Gastrocnemius medialis (tissue), 4 donors: ENCODE data around the gene ZNRF1.

Source experiments
- POLR2A ChIP-seq, 2 donors: fragments of 450-650 bp; IDR thresholded peaks; one replicate each; pipeline ENCODE4 v1.6.1; 2017; ENCODE audit warnings: antibody characterized with exemption in 2 of 2, mild to moderate bottlenecking in 2 of 2, moderate library complexity in 2 of 2
- TF ChIP-seq, protein P1 (sequence below), 5 experiments: fragments of 450-650 bp in 3 of 5; fragments of 200-600 bp in 2 of 5; sonication (generic) in 2 of 5; IDR thresholded peaks in 4 of 5; conservative IDR thresholded peaks in 1 of 5; 1 replicate in 4 of 5; 2 replicates in 1 of 5; pipeline ENCODE4 v1.5.1; 2016 to 2019; ENCODE audit warnings: antibody characterized with exemption in 5 of 5, mild to moderate bottlenecking in 3 of 5, moderate library complexity in 3 of 5

DNA sequence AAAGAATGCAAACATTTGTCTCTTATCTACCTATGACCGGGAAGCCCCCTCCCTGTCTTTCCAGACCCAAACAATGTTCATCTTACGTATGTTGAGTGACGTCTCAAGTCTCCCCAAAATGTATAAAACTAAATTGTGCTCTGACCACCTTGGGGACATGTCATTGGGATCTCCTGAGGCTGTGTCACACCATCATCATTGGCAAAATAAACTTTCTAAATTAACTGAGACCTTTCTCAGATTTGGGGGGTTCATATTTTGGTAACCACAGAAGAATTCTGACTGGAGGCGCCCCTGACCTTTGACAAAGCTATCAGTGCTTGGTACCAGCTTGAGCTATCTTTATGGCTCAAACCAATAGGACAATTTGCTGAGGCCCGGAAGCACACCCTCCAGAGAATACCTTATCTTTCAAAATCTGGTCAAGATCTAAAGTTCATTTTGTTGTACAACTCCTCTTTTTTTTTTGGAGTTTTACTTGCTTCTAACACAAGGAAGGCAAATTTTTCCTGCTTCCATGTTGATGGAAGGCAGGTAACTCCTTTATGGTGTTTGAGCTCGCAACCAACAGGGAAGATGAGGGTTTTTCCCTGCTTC lies 120.2 kb downstream of the ZNRF1 start:
- TF ChIP-seq, protein P1, sequence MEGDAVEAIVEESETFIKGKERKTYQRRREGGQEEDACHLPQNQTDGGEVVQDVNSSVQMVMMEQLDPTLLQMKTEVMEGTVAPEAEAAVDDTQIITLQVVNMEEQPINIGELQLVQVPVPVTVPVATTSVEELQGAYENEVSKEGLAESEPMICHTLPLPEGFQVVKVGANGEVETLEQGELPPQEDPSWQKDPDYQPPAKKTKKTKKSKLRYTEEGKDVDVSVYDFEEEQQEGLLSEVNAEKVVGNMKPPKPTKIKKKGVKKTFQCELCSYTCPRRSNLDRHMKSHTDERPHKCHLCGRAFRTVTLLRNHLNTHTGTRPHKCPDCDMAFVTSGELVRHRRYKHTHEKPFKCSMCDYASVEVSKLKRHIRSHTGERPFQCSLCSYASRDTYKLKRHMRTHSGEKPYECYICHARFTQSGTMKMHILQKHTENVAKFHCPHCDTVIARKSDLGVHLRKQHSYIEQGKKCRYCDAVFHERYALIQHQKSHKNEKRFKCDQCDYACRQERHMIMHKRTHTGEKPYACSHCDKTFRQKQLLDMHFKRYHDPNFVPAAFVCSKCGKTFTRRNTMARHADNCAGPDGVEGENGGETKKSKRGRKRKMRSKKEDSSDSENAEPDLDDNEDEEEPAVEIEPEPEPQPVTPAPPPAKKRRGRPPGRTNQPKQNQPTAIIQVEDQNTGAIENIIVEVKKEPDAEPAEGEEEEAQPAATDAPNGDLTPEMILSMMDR (IDR thresholded peaks at IDR 0.05 in 4 of 5, conservative IDR thresholded peaks at IDR 0.05 in 1 of 5), result no peak
- TF ChIP-seq POLR2A (IDR thresholded peaks at IDR 0.05), result no peak
